HG02798 (cell line): ENCODE data around the gene U2AF1L4.
A peak's percentile ranks its signal among the peaks of the same experiment; 100 is the strongest.

Experiments
- ATAC-seq: cut with Tn5 transposase; IDR thresholded peaks from one replicate; pipeline ENCODE4 v1.9.1; 2021; ENCODE audit warnings: mild to moderate bottlenecking; ENCODE audit not compliant: unreplicated experiment, poor library complexity

U2AF1L4 gene

GRCh38 chr19:35743640-35744429 is 1.4 kb downstream of the U2AF1L4 start:
- no peak for ATAC-seq

GRCh38 chr19:35742121-35742724 is 3.0 kb downstream of the U2AF1L4 start, which contains the start of gene IGFLR1:
Gene IGFLR1, minus strand, starts transcription at chr19:35742452. Its CDS starts 1,272 bp downstream, at chr19:35741180.
- ATAC-seq: no peak

- ATAC-seq: no peak
Observed at GRCh38 chr19:35741203-35741515, 4.1 kb downstream of the U2AF1L4 start.

GRCh38 chr19:35740423-35741202 is 4.6 kb downstream of the U2AF1L4 start:
- peak; percentile 70 for ATAC-seq

- ATAC-seq: no peak
Observed at GRCh38 chr19:35740108-35740422, 5.2 kb downstream of the U2AF1L4 start.

GRCh38 chr19:35739275-35740107 is 5.7 kb downstream of the U2AF1L4 start:
- no peak for ATAC-seq

- ATAC-seq: no peak
Observed at GRCh38 chr19:35738887-35739229, 6.4 kb downstream of the U2AF1L4 start.

- ATAC-seq: no peak
Observed at GRCh38 chr19:35738021-35738886, 7.0 kb downstream of the U2AF1L4 start.

GRCh38 chr19:35736913-35737886 is 8.0 kb downstream of the U2AF1L4 start:
- ATAC-seq: no peak

GRCh38 chr19:35734889-35735288 is 10.3 kb downstream of the U2AF1L4 start:
- no peak for ATAC-seq

- ATAC-seq: no peak
Observed at GRCh38 chr19:35734273-35734672, 10.9 kb downstream of the U2AF1L4 start.

GRCh38 chr19:35733180-35734125 is 11.8 kb downstream of the U2AF1L4 start:
- no peak for ATAC-seq

- no peak for ATAC-seq
Observed at GRCh38 chr19:35732540-35733179, 12.6 kb downstream of the U2AF1L4 start.

GRCh38 chr19:35731779-35732405 is 13.3 kb downstream of the U2AF1L4 start:
- no peak for ATAC-seq

GRCh38 chr19:35731353-35731752 is 13.9 kb downstream of the U2AF1L4 start:
- no peak for ATAC-seq

- no peak for ATAC-seq
Observed at GRCh38 chr19:35730326-35730725, 14.9 kb downstream of the U2AF1L4 start.

GRCh38 chr19:35729763-35730162 is 15.5 kb downstream of the U2AF1L4 start:
- no peak for ATAC-seq
